HepG2 (cell line): ENCODE data around the gene STK36. TPM values are rescaled to one million over a fixed set of nuclear protein-coding genes. Genes with fewer than 3 reads are reported as not detected.
A peak's percentile ranks its signal among the peaks of the same experiment; 100 is the strongest.

ENCODE experiments used
- CREM ChIP-seq, 2 experiments: sonication (generic) in 1 of 2; formaldehyde crosslinking in 1 of 2; IDR thresholded peaks; 2 replicates each; pipeline versions ENCODE4 v1.4.0 to v1.6.1; 2016 to 2020; ENCODE audit warnings: antibody characterized with exemption in 1 of 2, mild to moderate bottlenecking in 1 of 2, missing genetic modification reagents in 1 of 2
- FOXP1 ChIP-seq, 2 experiments: fragments of 450-650 bp in 1 of 2; IDR thresholded peaks; 2 replicates each; pipeline ENCODE4 v1.6.1; 2017 to 2018; ENCODE audit warnings: antibody characterized with exemption in 1 of 2
- GPBP1L1 ChIP-seq: sonication (generic); formaldehyde crosslinking; IDR thresholded peaks from 2 replicates; pipeline ENCODE4 v1.5.0; 2020; ENCODE audit warnings: mild to moderate bottlenecking, missing genetic modification reagents
- KDM2A ChIP-seq: sonication (generic); formaldehyde crosslinking; IDR thresholded peaks from 2 replicates; pipeline ENCODE4 v1.4.0; 2020; ENCODE audit warnings: low read depth, missing genetic modification reagents, borderline replicate concordance
- MEIS2 ChIP-seq: sonication (generic); formaldehyde crosslinking; IDR thresholded peaks from 2 replicates; pipeline ENCODE4 v1.9.0; 2021; ENCODE audit warnings: mild to moderate bottlenecking, missing genetic modification reagents
- MYC ChIP-seq: sonication (generic); formaldehyde crosslinking; IDR thresholded peaks from 2 replicates; pipeline ENCODE4 v1.9.0; 2021; ENCODE audit warnings: missing genetic modification reagents, borderline replicate concordance
- SAP130 ChIP-seq: IDR thresholded peaks from 2 replicates; pipeline ENCODE4 v1.6.1; 2016; ENCODE audit warnings: low read depth
- SOX6 ChIP-seq, 2 experiments: fragments of 450-650 bp in 1 of 2; sonication (generic) in 1 of 2; formaldehyde crosslinking in 1 of 2; IDR thresholded peaks; 2 replicates each; pipeline versions ENCODE4 v1.4.0 to v1.6.1; 2017 to 2020; ENCODE audit warnings: antibody characterized with exemption in 1 of 2, mild to moderate bottlenecking in 1 of 2, missing genetic modification reagents in 1 of 2
- ZBTB7A ChIP-seq: sonication (generic); formaldehyde crosslinking; IDR thresholded peaks from 2 replicates; pipeline ENCODE4 v1.8.0; 2022; ENCODE audit warnings: mild to moderate bottlenecking, missing genetic modification reagents
- ZFP91 ChIP-seq: sonication (generic); formaldehyde crosslinking; IDR thresholded peaks from 2 replicates; pipeline ENCODE4 v1.9.0; 2022; ENCODE audit warnings: missing genetic modification reagents, mild to moderate bottlenecking, borderline replicate concordance
- ZFYVE20 ChIP-seq: sonication (generic); formaldehyde crosslinking; IDR thresholded peaks from 2 replicates; pipeline ENCODE4 v1.8.0; 2023; ENCODE audit warnings: low read depth, mild to moderate bottlenecking, moderate library complexity, missing genetic modification reagents, borderline replicate concordance
- ZNF550 ChIP-seq: sonication (generic); formaldehyde crosslinking; IDR thresholded peaks from 2 replicates; pipeline ENCODE4 v1.4.0; 2020; ENCODE audit warnings: mild to moderate bottlenecking, missing genetic modification reagents, borderline replicate concordance
- ZNF770 ChIP-seq: sonication (generic); formaldehyde crosslinking; IDR thresholded peaks from 2 replicates; pipeline ENCODE4 v1.5.0; 2020; ENCODE audit warnings: mild to moderate bottlenecking, missing genetic modification reagents
- ZNF792 ChIP-seq: IDR thresholded peaks from 2 replicates; pipeline ENCODE4 v1.6.1; 2016
- polyA plus RNA-seq, 8 experiments: library from polyadenylated mRNA; depleted of rRNA in 3 of 8; stranded (reverse) in 7 of 8; unstranded in 1 of 8; fragments of >200 nt; fragmentation: Illumina TruSeq in 4 of 8; extraction: Trizol in 4 of 8; gene quantifications; 2 replicates each; pipeline versions ENCODE4 v1.2.1 to v1.2.3, GENCODE V29; 2011 to 2016; ENCODE audit warnings: low read depth in 4 of 8, missing spikeins in 1 of 8, mixed read lengths in 1 of 8; ENCODE audit not compliant: insufficient read depth in 1 of 8
- total RNA-seq, 5 experiments: library from RNA; depleted of rRNA; stranded (reverse); fragments of >200 nt; fragmentation: Illumina TruSeq; extraction: Trizol; gene quantifications; 2 replicates each; pipeline ENCODE4 v1.2.3, GENCODE V29; 2016; ENCODE audit warnings: low read depth in 1 of 5
- TF ChIP-seq, protein P1 (sequence below): IDR thresholded peaks from 2 replicates; pipeline ENCODE4 v1.6.1; 2016; ENCODE audit warnings: control low read depth
- TF ChIP-seq, protein P2 (sequence below), 2 experiments: IDR thresholded peaks; 2 replicates each; pipeline ENCODE4 v1.6.1; 2011 to 2012; ENCODE audit warnings: low read length in 2 of 2, borderline replicate concordance in 1 of 2, low read depth in 1 of 2, mild to moderate bottlenecking in 1 of 2, moderate library complexity in 1 of 2

The STK36 gene
- total and polyA plus RNA-seq, 2 of the 13 experiments (the other 11 are each of a cell fraction or from before 2014, with no cell fraction given) = 45.9 to 83.5 TPM

DNA sequence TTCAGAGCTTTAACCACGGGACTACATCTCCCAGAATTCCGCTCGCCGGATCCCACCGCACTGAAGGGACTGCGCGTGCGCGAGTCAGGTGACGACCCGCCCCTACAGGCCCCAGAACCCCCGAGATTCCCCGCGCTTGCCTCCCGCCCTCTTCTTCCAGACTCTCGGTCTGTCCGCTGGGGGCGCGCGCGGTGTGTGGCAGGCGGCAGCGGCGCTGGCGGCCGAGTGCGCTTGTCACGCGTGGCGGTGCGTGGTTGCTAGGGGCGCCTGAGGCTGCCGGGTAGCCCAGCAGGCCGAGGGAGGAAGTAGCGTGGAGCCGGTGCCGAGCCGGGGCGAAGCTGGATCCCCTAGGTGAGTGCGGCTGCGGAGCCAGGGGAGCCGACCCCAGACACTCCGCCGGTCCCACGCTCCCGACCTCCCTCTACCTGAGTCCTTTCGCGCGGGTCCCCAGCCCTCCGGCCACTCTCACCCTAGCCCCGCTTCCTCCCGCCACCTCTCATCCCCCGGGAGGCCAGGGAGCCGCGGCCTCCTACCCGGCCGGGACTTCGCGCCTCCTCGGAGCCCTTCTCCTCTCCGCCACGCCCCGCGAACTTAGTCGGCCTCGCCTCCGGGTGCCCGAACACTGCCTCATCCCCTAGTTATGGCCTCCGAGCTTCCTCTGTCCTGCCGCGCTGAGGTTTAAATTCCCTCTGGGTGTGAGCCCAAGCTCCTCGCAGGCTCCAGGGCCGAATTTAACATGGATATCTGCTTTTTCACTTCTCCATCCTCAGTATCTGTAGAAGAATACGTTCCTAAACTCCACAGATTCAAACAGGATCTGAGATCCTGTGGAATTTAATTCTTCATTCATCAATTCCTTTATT lies 39.0 kb downstream of the STK36 start, which contains the start of gene TTLL4 (continued):
- TF ChIP-seq ZNF550 (CRISPR knock-in tag) (no peak; the same call in 1 of the 2 replicates), ZFYVE20 (CRISPR knock-in tag) (no peak), GPBP1L1 (CRISPR knock-in tag) (no peak), FOXP1 (IDR thresholded peaks at IDR 0.05) (no peak), FOXP1 (CRISPR knock-in tag; IDR thresholded peaks at IDR 0.05) (0 out of 2 replicates have a peak, but pooled peaks have one; percentile 17), CREM (IDR thresholded peaks at IDR 0.05) (peak; percentile 73), CREM (CRISPR knock-in tag; IDR thresholded peaks at IDR 0.05) (no peak), MEIS2 (CRISPR knock-in tag) (peak; percentile 82; the same call in 1 of the 2 replicates), ZFP91 (peak; percentile 97), SAP130 (CRISPR knock-in tag) (peak; percentile 93), MYC (CRISPR knock-in tag) (peak; percentile 97), ZNF770 (peak; percentile 94), SOX6 (IDR thresholded peaks at IDR 0.05) (no peak), SOX6 (CRISPR knock-in tag; IDR thresholded peaks at IDR 0.05) (peak; percentile 78), ZNF792 (CRISPR knock-in tag) (peak; percentile 83), ZBTB7A (CRISPR knock-in tag) (0 out of 2 replicates have a peak, but pooled peaks have one; percentile 48), KDM2A (peak; percentile 98)
- TF ChIP-seq, protein P1, sequence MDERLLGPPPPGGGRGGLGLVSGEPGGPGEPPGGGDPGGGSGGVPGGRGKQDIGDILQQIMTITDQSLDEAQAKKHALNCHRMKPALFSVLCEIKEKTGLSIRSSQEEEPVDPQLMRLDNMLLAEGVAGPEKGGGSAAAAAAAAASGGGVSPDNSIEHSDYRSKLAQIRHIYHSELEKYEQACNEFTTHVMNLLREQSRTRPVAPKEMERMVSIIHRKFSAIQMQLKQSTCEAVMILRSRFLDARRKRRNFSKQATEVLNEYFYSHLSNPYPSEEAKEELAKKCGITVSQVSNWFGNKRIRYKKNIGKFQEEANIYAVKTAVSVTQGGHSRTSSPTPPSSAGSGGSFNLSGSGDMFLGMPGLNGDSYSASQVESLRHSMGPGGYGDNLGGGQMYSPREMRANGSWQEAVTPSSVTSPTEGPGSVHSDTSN (CRISPR knock-in tag) = no peak
- TF ChIP-seq, protein P2, sequence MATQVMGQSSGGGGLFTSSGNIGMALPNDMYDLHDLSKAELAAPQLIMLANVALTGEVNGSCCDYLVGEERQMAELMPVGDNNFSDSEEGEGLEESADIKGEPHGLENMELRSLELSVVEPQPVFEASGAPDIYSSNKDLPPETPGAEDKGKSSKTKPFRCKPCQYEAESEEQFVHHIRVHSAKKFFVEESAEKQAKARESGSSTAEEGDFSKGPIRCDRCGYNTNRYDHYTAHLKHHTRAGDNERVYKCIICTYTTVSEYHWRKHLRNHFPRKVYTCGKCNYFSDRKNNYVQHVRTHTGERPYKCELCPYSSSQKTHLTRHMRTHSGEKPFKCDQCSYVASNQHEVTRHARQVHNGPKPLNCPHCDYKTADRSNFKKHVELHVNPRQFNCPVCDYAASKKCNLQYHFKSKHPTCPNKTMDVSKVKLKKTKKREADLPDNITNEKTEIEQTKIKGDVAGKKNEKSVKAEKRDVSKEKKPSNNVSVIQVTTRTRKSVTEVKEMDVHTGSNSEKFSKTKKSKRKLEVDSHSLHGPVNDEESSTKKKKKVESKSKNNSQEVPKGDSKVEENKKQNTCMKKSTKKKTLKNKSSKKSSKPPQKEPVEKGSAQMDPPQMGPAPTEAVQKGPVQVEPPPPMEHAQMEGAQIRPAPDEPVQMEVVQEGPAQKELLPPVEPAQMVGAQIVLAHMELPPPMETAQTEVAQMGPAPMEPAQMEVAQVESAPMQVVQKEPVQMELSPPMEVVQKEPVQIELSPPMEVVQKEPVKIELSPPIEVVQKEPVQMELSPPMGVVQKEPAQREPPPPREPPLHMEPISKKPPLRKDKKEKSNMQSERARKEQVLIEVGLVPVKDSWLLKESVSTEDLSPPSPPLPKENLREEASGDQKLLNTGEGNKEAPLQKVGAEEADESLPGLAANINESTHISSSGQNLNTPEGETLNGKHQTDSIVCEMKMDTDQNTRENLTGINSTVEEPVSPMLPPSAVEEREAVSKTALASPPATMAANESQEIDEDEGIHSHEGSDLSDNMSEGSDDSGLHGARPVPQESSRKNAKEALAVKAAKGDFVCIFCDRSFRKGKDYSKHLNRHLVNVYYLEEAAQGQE (IDR thresholded peaks at IDR 0.05; ENCODE audit: borderline replicate concordance in 1 of 2, low read depth in 1 of 2, low read length in 2 of 2) = no peak
